Measurements from ENCODE around the gene PDE4D. TPM values are rescaled to one million over a fixed set of nuclear protein-coding genes. Genes with fewer than 3 reads are reported as not detected.

The PDE4D gene
- total and polyA plus RNA-seq, 11 donors = 5.2 to 68.3 (median 42.1) TPM

GRCh38 chr5:59799668-59800346, 93.7 kb downstream of the PDE4D start:
- H3K27me3 ChIP-seq = no peaks in the 10 kb centered on the region
- intact Hi-C loops (cut with DNase I) = loop anchor here (2.0 to 10.0 kb wide), 15 partner anchors 123 to 925 kb away; no protein-coding TSS in a partner anchor
- TF ChIP-seq POLR2A (IDR thresholded peaks at IDR 0.05) (no peak), CTCF (IDR thresholded peaks at IDR 0.05) (peak; percentile 70 to 88 (median 82))
- ATAC-seq = peak in 3 of 4 donors; percentile 58 to 82 (median 78)
- peak overlapping the region in 5 of 12 donors; percentile 2 to 40 (median 7) for H3K4me3 ChIP-seq
- DNase-seq = peak in 1 of 5 donors; percentile 15
- peak overlapping the region in 7 of 12 donors; percentile 3 to 63 (median 22) for H3K27ac ChIP-seq
- 19 to 21% (median 19%) methylated on average over 6 of the region's 6 CpGs for WGBS, 4 donors
- no peaks in the 10 kb centered on the region for H3K9me3 ChIP-seq
- H3K36me3 ChIP-seq = no peaks in the 10 kb centered on the region
- peaks cover 0 to 17% (median 10%) of the 10 kb centered on the region in 12 donors for H3K4me1 ChIP-seq

GRCh38 chr5:59798862-59799667, 94.5 kb downstream of the PDE4D start:
- peak in 1 of 5 donors; percentile 12 for DNase-seq
- TF ChIP-seq POLR2A (IDR thresholded peaks at IDR 0.05) = no peak
- TF ChIP-seq CTCF (IDR thresholded peaks at IDR 0.05) = no peak
- peak overlapping the region in 9 of 12 donors; percentile 3 to 63 (median 22) for H3K27ac ChIP-seq
- H3K9me3 ChIP-seq = no peaks in the 10 kb centered on the region
- peak in 2 of 4 donors; percentile 73 to 82 for ATAC-seq
- H3K4me3 ChIP-seq = peak overlapping the region in 7 of 12 donors; percentile 2 to 40 (median 7)
- H3K27me3 ChIP-seq = no peaks in the 10 kb centered on the region
- intact Hi-C loops (cut with DNase I) = loop anchor here (2.0 to 10.0 kb wide), 14 partner anchors 122 to 924 kb away; no protein-coding TSS in a partner anchor
- no peaks in the 10 kb centered on the region for H3K36me3 ChIP-seq
- 27 to 48% (median 41%) methylated on average over 5 of the region's 5 CpGs for WGBS, 4 donors
- H3K4me1 ChIP-seq = peaks cover 0 to 17% (median 10%) of the 10 kb centered on the region in 12 donors

DNA sequence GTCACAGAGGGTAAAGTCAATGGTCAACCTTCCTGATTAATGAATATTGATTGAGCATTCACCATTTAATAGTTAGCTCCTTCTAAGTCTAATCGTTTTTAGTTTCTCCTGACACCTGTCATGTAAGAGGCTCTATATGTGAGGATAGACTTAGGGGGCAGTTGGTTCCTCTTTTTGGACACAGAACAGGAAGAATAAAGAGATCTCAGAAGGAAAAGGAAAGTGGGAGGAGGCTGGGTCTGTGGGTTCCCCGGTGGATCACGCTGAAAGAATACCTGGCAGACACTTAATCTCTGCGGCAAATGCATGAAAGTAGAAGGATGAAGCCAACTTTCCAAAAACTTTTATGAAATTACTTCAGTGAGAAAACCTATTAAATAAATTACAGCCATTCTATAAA, 98.4 kb downstream of the PDE4D start:
- TF ChIP-seq CTCF (IDR thresholded peaks at IDR 0.05) (no peak), POLR2A (IDR thresholded peaks at IDR 0.05) (no peak)
- Histone ChIP-seq H3K36me3 (no peaks in the 10 kb centered on the region), H3K27me3 (no peaks in the 10 kb centered on the region), H3K4me1 (peaks cover 0 to 17% (median 10%) of the 10 kb centered on the region in 12 donors), H3K4me3 (no peak overlapping the region), H3K9me3 (no peaks in the 10 kb centered on the region), H3K27ac (peak overlapping the region in 1 of 12 donors; percentile 45)
- ATAC-seq = no peak
- 64 to 75% (median 70%) methylated on average over 4 of the region's 4 CpGs for WGBS, 4 donors
- intact Hi-C loops (cut with DNase I) = loop anchor here (5.0 to 10.0 kb wide), 12 partner anchors 118 to 920 kb away; no protein-coding TSS in a partner anchor
- no peak for DNase-seq

All from heart left ventricle (tissue), 16 donors.